OCI-LY3 (cell line): Measurements from ENCODE around the gene SNTB2.
"Not testable (repeated sequence)": the region's sequence is repeated elsewhere in the genome, so short reads cannot be mapped to it uniquely, and the experiment has no call there.

Experiments
- H2AFZ ChIP-seq: fragments of 200-600, 300-600 bp; shearing (Covaris generic); 2 replicates; pipeline ENCODE4 v1.6.0; 2014; ENCODE audit warnings: antibody characterized with exemption, low read depth, low read length
- H3K27ac ChIP-seq: fragments of 200-600, 300-600 bp; sonication (generic); 2 replicates; pipeline ENCODE4 v1.5.1; 2014; ENCODE audit warnings: mild to moderate bottlenecking, low read length, moderate library complexity, mixed read lengths
- H3K27me3 ChIP-seq: fragments of 200-600, 300-600 bp; sonication (generic); 2 replicates; pipeline ENCODE4 v1.6.1; 2014; ENCODE audit warnings: low read depth, low read length, mixed read lengths
- H3K36me3 ChIP-seq: fragments of 200-600, 300-600 bp; sonication (generic); replicated peaks from 2 replicates; pipeline ENCODE3; 2014; ENCODE audit warnings: low read depth, low read length, mixed read lengths
- H3K4me1 ChIP-seq: fragments of 300-600, 200-600 bp; sonication (generic); 2 replicates; pipeline ENCODE4 v1.6.1; 2014; ENCODE audit warnings: low read length, mixed read lengths
- H3K4me2 ChIP-seq: fragments of 200-600, 300-600 bp; sonication (generic); 2 replicates; pipeline ENCODE4 v1.6.1; 2014; ENCODE audit warnings: low read length, mixed read lengths
- H3K4me3 ChIP-seq: fragments of 300-600, 200-600 bp; sonication (generic); 2 replicates; pipeline ENCODE4 v1.5.1; 2014; ENCODE audit warnings: antibody characterized with exemption, mild to moderate bottlenecking, low read length, moderate library complexity
- H3K79me2 ChIP-seq: fragments of 300-600, 200-600 bp; shearing (Covaris generic); 2 replicates; pipeline ENCODE4 v1.6.1; 2014; ENCODE audit warnings: mild to moderate bottlenecking, low read length, mixed read lengths
- H3K9ac ChIP-seq: fragments of 300-600, 200-600 bp; shearing (Covaris generic); 2 replicates; pipeline ENCODE4 v1.6.0; 2014; ENCODE audit warnings: mild to moderate bottlenecking, low read length, moderate library complexity
- H3K9me3 ChIP-seq: fragments of 200-600, 300-600 bp; shearing (Covaris generic); 2 replicates; pipeline ENCODE4 v1.6.1; 2014; ENCODE audit warnings: low read length, mixed read lengths; ENCODE audit not compliant: insufficient read depth
- H4K20me1 ChIP-seq: fragments of 200-600, 300-600 bp; sonication (generic); 2 replicates; pipeline ENCODE4 v1.6.1; 2016; ENCODE audit warnings: low read length, mixed read lengths; ENCODE audit not compliant: insufficient read depth
- EZH2phosphoT487 ChIP-seq: fragments of 200-600 bp; shearing (Covaris generic); IDR thresholded peaks from 2 replicates; pipeline ENCODE4 v1.6.1; 2018; ENCODE audit warnings: antibody characterized with exemption, mixed run types, low read depth
- TF ChIP-seq, protein P1 (sequence below): fragments of 200-600, 300-600 bp; sonication (generic); IDR thresholded peaks from 2 replicates; pipeline ENCODE4 v1.5.1; 2014; ENCODE audit warnings: antibody characterized with exemption, low read length, low read depth

Gene SNTB2

DNA sequence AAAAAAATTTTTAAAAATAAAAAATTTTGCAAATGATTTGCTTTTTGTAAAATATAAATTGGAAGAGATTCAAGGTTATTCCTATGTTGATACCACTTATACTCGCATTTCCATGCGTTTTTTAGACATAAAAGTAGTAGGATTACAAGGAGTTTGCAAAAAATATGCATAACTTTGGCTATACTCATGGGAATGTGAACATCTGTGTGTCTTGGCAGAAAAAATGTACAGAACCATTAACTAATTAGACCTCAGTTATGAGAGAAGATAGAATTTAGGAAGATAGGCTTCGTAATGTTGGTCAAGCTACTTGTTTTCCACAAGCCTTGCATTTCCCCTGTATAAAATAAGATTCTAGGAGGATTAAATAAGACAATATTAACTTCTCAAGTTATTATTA lies 63.1 kb downstream of the SNTB2 start:
- H3K27ac ChIP-seq, result no peak overlapping the region
- peaks cover 3% of the 10 kb centered on the region for H3K36me3 ChIP-seq
- H3K9ac ChIP-seq, result no peak overlapping the region
- no peak for TF ChIP-seq EZH2phosphoT487
- TF ChIP-seq, protein P1, sequence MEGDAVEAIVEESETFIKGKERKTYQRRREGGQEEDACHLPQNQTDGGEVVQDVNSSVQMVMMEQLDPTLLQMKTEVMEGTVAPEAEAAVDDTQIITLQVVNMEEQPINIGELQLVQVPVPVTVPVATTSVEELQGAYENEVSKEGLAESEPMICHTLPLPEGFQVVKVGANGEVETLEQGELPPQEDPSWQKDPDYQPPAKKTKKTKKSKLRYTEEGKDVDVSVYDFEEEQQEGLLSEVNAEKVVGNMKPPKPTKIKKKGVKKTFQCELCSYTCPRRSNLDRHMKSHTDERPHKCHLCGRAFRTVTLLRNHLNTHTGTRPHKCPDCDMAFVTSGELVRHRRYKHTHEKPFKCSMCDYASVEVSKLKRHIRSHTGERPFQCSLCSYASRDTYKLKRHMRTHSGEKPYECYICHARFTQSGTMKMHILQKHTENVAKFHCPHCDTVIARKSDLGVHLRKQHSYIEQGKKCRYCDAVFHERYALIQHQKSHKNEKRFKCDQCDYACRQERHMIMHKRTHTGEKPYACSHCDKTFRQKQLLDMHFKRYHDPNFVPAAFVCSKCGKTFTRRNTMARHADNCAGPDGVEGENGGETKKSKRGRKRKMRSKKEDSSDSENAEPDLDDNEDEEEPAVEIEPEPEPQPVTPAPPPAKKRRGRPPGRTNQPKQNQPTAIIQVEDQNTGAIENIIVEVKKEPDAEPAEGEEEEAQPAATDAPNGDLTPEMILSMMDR, result no peak
- H3K79me2 ChIP-seq, result no peaks in the 10 kb centered on the region
- no peak overlapping the region for H2AFZ ChIP-seq
- no peaks in the 10 kb centered on the region; the same call in 1 of the 2 replicates for H4K20me1 ChIP-seq
- H3K4me1 ChIP-seq, result no peaks in the 10 kb centered on the region
- H3K27me3 ChIP-seq, result no peaks in the 10 kb centered on the region
- no peaks in the 10 kb centered on the region for H3K9me3 ChIP-seq
- H3K4me2 ChIP-seq, result no peak overlapping the region
- H3K4me3 ChIP-seq, result no peak overlapping the region

DNA sequence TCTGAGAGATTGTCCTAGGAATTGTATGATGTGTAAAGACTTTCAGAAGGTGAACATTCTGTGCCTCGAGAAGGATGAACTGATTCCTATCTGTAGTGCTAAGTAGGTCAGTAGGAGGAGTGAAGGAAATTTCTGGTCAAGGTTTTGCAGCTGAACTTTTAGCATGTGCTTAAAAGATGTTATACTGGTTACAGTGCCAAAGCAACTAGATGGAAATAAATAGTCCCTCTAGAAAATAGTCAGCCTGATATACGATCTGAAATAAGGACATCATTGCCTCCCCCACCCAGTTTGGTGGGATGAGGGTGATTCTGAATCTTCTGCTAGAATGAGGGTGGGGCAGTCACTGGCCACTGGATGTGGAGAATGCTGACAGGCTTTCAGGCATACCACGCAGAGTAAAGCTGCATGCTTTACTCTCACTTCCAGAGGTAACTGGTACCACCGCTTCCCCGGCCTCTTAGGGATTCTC lies 66.9 kb downstream of the SNTB2 start:
- TF ChIP-seq, protein P1, result no peak
- no peak for TF ChIP-seq EZH2phosphoT487
- no peaks in the 10 kb centered on the region for H3K79me2 ChIP-seq
- H3K9me3 ChIP-seq, result no peaks in the 10 kb centered on the region
- H2AFZ ChIP-seq, result no peak overlapping the region
- H3K4me2 ChIP-seq, result no peak overlapping the region
- no peaks in the 10 kb centered on the region for H3K36me3 ChIP-seq
- H3K4me3 ChIP-seq, result no peak overlapping the region
- H3K9ac ChIP-seq, result no peak overlapping the region
- no peak overlapping the region for H3K27ac ChIP-seq
- H3K27me3 ChIP-seq, result no peaks in the 10 kb centered on the region
- H3K4me1 ChIP-seq, result peaks cover 9% of the 10 kb centered on the region
- H4K20me1 ChIP-seq, result no peaks in the 10 kb centered on the region; the same call in 1 of the 2 replicates

DNA sequence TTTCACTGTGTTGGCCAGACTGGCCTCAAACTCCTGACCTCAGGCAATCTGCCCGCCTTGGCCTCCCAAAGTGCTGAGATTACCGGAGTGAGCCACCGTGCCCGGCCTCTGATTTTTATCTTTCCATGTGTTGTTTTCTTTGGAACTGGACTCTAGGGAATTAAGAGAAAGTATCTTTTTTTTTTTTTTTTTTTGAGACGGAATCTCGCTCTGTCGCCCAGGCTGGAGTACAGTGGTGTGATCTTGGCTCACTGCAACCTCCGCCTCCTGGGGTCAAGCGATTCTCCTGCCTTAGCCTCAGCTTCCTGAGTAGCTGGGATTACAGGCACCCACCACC lies 72.4 kb downstream of the SNTB2 start:
- Histone ChIP-seq H3K4me2 (peak overlapping the region; percentile 82), H3K4me3 (peak overlapping the region; percentile 69), H3K9ac (peak overlapping the region; percentile 65), H3K27ac (peak overlapping the region; percentile 90), H2AFZ (0 out of 2 replicates have a peak overlapping the region, but pooled peaks have one; percentile 0), H3K4me1 (peaks cover 18% of the 10 kb centered on the region)
- H4K20me1 ChIP-seq, H3K79me2 ChIP-seq, H3K27me3 ChIP-seq, H3K9me3 ChIP-seq, H3K36me3 ChIP-seq: not testable (repeated sequence)

DNA sequence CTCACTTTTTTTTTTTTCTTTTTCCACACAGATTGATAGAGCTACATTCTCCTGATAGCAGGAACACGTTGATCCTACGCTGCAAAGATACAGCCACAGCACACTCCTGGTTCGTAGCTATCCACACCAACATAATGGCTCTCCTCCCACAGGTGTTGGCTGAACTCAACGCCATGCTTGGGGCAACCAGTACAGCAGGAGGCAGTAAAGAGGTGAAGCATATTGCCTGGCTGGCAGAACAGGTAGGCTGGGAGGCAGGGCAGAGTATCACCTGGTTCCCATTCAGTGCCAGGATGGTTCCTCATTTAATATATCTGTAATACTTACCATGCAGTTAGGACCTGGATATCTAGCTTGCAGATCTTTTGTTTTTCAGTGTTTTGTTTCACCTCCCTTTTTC lies 73.1 kb downstream of the SNTB2 start:
- Histone ChIP-seq H4K20me1 (no peaks in the 10 kb centered on the region), H3K27me3 (no peaks in the 10 kb centered on the region), H3K36me3 (peaks cover 8% of the 10 kb centered on the region), H3K27ac (no peak overlapping the region), H2AFZ (no peak overlapping the region), H3K4me2 (no peak overlapping the region), H3K79me2 (no peaks in the 10 kb centered on the region), H3K4me1 (peaks cover 18% of the 10 kb centered on the region), H3K4me3 (no peak overlapping the region), H3K9me3 (no peaks in the 10 kb centered on the region), H3K9ac (no peak overlapping the region)
- TF ChIP-seq, protein P1, result no peak
- no peak for TF ChIP-seq EZH2phosphoT487

DNA sequence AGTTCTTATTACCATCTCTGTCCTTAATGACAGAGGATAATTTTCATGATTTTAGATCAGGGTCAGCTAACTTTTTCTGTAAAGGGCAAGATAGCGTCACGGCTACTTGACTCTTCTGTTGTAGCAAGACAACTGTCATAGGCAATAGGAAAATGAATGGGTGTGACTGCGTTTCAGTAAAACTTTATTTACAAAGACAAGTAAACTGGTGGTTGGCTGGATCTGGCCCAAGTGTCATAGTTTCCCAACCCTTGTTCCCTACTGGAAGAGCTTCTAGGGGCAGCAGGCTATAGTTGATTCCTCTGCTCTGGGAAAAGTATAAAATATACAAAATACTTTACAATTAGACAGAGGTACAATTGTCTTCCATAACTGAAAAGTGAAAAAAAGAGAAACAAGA lies 73.5 kb downstream of the SNTB2 start:
- H3K9me3 ChIP-seq, result no peaks in the 10 kb centered on the region
- TF ChIP-seq, protein P1, result no peak
- no peak for TF ChIP-seq EZH2phosphoT487
- H3K4me3 ChIP-seq, result no peak overlapping the region
- H3K27ac ChIP-seq, result no peak overlapping the region
- peaks cover 8% of the 10 kb centered on the region for H3K36me3 ChIP-seq
- peaks cover 18% of the 10 kb centered on the region for H3K4me1 ChIP-seq
- H3K4me2 ChIP-seq, result no peak overlapping the region
- H4K20me1 ChIP-seq, result no peaks in the 10 kb centered on the region
- H3K27me3 ChIP-seq, result no peaks in the 10 kb centered on the region
- H3K79me2 ChIP-seq, result no peaks in the 10 kb centered on the region
- H2AFZ ChIP-seq, result no peak overlapping the region
- no peak overlapping the region for H3K9ac ChIP-seq
